GM23338 (cell line): ENCODE measurements around the gene GATAD2A. TPM values are rescaled to one million over a fixed set of nuclear protein-coding genes. Genes with fewer than 3 reads are reported as not detected.

Experiments used
- ATAC-seq: fragments of 200-7000 bp; cut with Tn5 transposase; 3 replicates; pipeline ENCODE4 v1.9.1; 2020
- DNase-seq: peaks from one replicate; pipeline ENCODE4 v3.0.0-alpha.2; 2015; ENCODE audit warnings: low spot score
- H2AFZ ChIP-seq: fragments of 200-600 bp; sonication (generic); 2 replicates; pipeline ENCODE4 v1.8.0; 2016; ENCODE audit warnings: antibody characterized with exemption, mild to moderate bottlenecking, moderate library complexity
- H3F3A ChIP-seq: fragments of 200-600 bp; sonication (generic); replicated peaks from 2 replicates; pipeline ENCODE4 v1.8.0; 2017; ENCODE audit warnings: antibody characterized with exemption, mixed run types, low read depth
- H3K27ac ChIP-seq: fragments of 200-600 bp; sonication (generic); 2 replicates; pipeline ENCODE4 v1.6.1; 2016; ENCODE audit warnings: low read depth
- H3K27me3 ChIP-seq: fragments of 200-600 bp; sonication (generic); 2 replicates; pipeline ENCODE4 v1.8.0; 2016; ENCODE audit warnings: mild to moderate bottlenecking, mixed run types, moderate library complexity; ENCODE audit not compliant: insufficient read depth
- H3K36me3 ChIP-seq: fragments of 200-600 bp; sonication (generic); 2 replicates; pipeline ENCODE4 v1.8.0; 2016; ENCODE audit warnings: mild to moderate bottlenecking; ENCODE audit not compliant: insufficient read depth
- H3K4me1 ChIP-seq: fragments of 200-600 bp; sonication (generic); 2 replicates; pipeline ENCODE4 v1.8.0; 2016; ENCODE audit warnings: mild to moderate bottlenecking, moderate library complexity; ENCODE audit not compliant: insufficient read depth
- H3K4me2 ChIP-seq: fragments of 200-600 bp; sonication (generic); 2 replicates; pipeline ENCODE4 v1.7.1; 2017; ENCODE audit warnings: mixed run types
- H3K4me3 ChIP-seq: fragments of 200-600 bp; sonication (generic); 2 replicates; pipeline ENCODE4 v1.6.1; 2016; ENCODE audit warnings: mixed run types
- H3K79me2 ChIP-seq: fragments of 200-600 bp; sonication (generic); replicated peaks from 2 replicates; pipeline ENCODE4 v1.8.0; 2017; ENCODE audit warnings: mild to moderate bottlenecking; ENCODE audit not compliant: insufficient read depth
- H3K9me2 ChIP-seq: fragments of 200-600 bp; sonication (generic); 2 replicates; pipeline ENCODE4 v1.8.0; 2017; ENCODE audit not compliant: insufficient read depth
- H4K20me1 ChIP-seq: fragments of 200-600 bp; sonication (generic); replicated peaks from 2 replicates; pipeline ENCODE4 v1.8.0; 2017; ENCODE audit warnings: mild to moderate bottlenecking; ENCODE audit not compliant: insufficient read depth
- H3K27ac Mint-ChIP-seq: 2 replicates; pipeline ENCODE4 v1.8.0; 2020; ENCODE audit warnings: inconsistent platforms, mild to moderate bottlenecking, moderate library complexity, mixed read lengths
- H3K27me3 Mint-ChIP-seq: 3 replicates; pipeline ENCODE4 v1.8.0; 2022; ENCODE audit warnings: low read depth, mild to moderate bottlenecking, moderate library complexity, mixed read lengths, inconsistent platforms; ENCODE audit not compliant: insufficient read depth, poor library complexity
- H3K36me3 Mint-ChIP-seq: 3 replicates; pipeline ENCODE4 v1.8.0; 2021; ENCODE audit warnings: low read depth, mild to moderate bottlenecking, inconsistent platforms, moderate library complexity, mixed read lengths
- H3K4me1 Mint-ChIP-seq: 3 replicates; pipeline ENCODE4 v1.8.0; 2020; ENCODE audit warnings: mild to moderate bottlenecking, inconsistent platforms, mixed read lengths
- H3K4me3 Mint-ChIP-seq: 3 replicates; pipeline ENCODE4 v1.8.0; 2021; ENCODE audit warnings: moderate library complexity, mild to moderate bottlenecking, inconsistent platforms, mixed read lengths
- H3K9me3 Mint-ChIP-seq: 3 replicates; pipeline ENCODE4 v1.8.0; 2020; ENCODE audit warnings: moderate library complexity, mild to moderate bottlenecking, inconsistent platforms, mixed read lengths
- CTCF ChIP-seq, 2 experiments: fragments of 200-600 bp in 1 of 2; sonication (generic) in 1 of 2; conservative IDR thresholded peaks; 2 replicates each; pipeline versions ENCODE4 v1.5.1 to v1.6.1; 2016 to 2017; ENCODE audit warnings: antibody characterized with exemption in 2 of 2, low read depth in 2 of 2, mild to moderate bottlenecking in 2 of 2, moderate library complexity in 1 of 2
- EZH2 ChIP-seq: fragments of 200-600 bp; sonication (generic); IDR thresholded peaks from one replicate; pipeline ENCODE4 v1.8.0; 2017; ENCODE audit warnings: antibody characterized with exemption, mild to moderate bottlenecking, low read depth; ENCODE audit not compliant: unreplicated experiment
- JUNB ChIP-seq: IDR thresholded peaks from one replicate; pipeline ENCODE4 v1.6.1; 2016; ENCODE audit warnings: antibody characterized with exemption; ENCODE audit not compliant: unreplicated experiment
- NANOG ChIP-seq: IDR thresholded peaks from 2 replicates; pipeline ENCODE4 v1.6.1; 2016; ENCODE audit warnings: antibody characterized with exemption, borderline replicate concordance
- POLR2AphosphoS5 ChIP-seq: IDR thresholded peaks from 2 replicates; pipeline ENCODE4 v1.6.1; 2016; ENCODE audit warnings: antibody characterized with exemption, low read depth
- STAT1 ChIP-seq: IDR thresholded peaks from one replicate; pipeline ENCODE4 v1.6.1; 2016; ENCODE audit warnings: antibody characterized with exemption; ENCODE audit not compliant: unreplicated experiment
- ZNF114 ChIP-seq: fragments of 250-450 bp; sonication (Bioruptor Pico); IDR thresholded peaks from 2 replicates; pipeline ENCODE4 v1.5.0; 2020; ENCODE audit warnings: mild to moderate bottlenecking, moderate library complexity
- ZNF462 ChIP-seq: fragments of 250-450 bp; sonication (Bioruptor Pico); IDR thresholded peaks from 2 replicates; pipeline ENCODE4 v1.5.0; 2020; ENCODE audit warnings: mild to moderate bottlenecking, moderate library complexity
- polyA plus RNA-seq: library from polyadenylated mRNA; unstranded; fragments of >200 nt; fragmentation: Nextera tagmentation; extraction: Ambion mirVana; gene quantifications from 2 replicates; pipeline ENCODE4 v1.2.1, GENCODE V29; 2016
- total RNA-seq: library from RNA; depleted of rRNA; stranded (reverse); fragments of >200 nt; shearing (Covaris generic); gene quantifications from 2 replicates; pipeline ENCODE4 v1.2.3, GENCODE V29; 2014
- TF ChIP-seq, protein P1 (sequence below): IDR thresholded peaks from one replicate; pipeline ENCODE4 v1.6.1; 2018; ENCODE audit warnings: antibody characterized with exemption; ENCODE audit not compliant: unreplicated experiment
- TF ChIP-seq, protein P2 (sequence below): IDR thresholded peaks from 2 replicates; pipeline ENCODE4 v1.6.1; 2016; ENCODE audit warnings: antibody characterized with exemption

GATAD2A gene
- total and polyA plus RNA-seq, 2 experiments from 2014 or later = 40.0 to 151 TPM

GRCh38 chr19:19436137-19436691 lies 30.7 kb downstream of the GATAD2A start (continued):
- TF ChIP-seq ZNF462 (CRISPR knock-in tag) = no peak
- no peak for TF ChIP-seq POLR2AphosphoS5
- no peak for TF ChIP-seq EZH2
- TF ChIP-seq CTCF (conservative IDR thresholded peaks at IDR 0.05; ENCODE audit: low read depth in 2 of 2) = no peak

GRCh38 chr19:19438366-19439175 lies 33.1 kb downstream of the GATAD2A start:
- no peak; the same call in 2 of the 3 replicates for ATAC-seq
- Histone ChIP-seq H3K36me3 (no peaks in the 10 kb centered on the region), H3K4me2 (no peak overlapping the region), H3K4me1 (peaks cover 6% of the 10 kb centered on the region; the same call in 1 of the 2 replicates), H2AFZ (no peak overlapping the region), H3K27ac (no peak overlapping the region), H4K20me1 (peaks cover 89% of the 10 kb centered on the region), H3F3A (peaks cover 6% of the 10 kb centered on the region; the same call in 1 of the 2 replicates), H3K79me2 (peaks cover 100% of the 10 kb centered on the region), H3K4me3 (no peak overlapping the region), H3K27me3 (no peaks in the 10 kb centered on the region), H3K9me2 (no peaks in the 10 kb centered on the region)
- H3K4me1 Mint-ChIP-seq = peaks cover 12% of the 10 kb centered on the region
- peaks cover 11% of the 10 kb centered on the region for H3K27me3 Mint-ChIP-seq
- H3K9me3 Mint-ChIP-seq = no peaks in the 10 kb centered on the region; the same call in 2 of the 3 replicates
- peak overlapping the region; percentile 65; the same call in 1 of the 2 replicates for H3K27ac Mint-ChIP-seq
- peaks cover 10% of the 10 kb centered on the region; the same call in 2 of the 3 replicates for H3K36me3 Mint-ChIP-seq
- H3K4me3 Mint-ChIP-seq = no peak overlapping the region
- no peak for DNase-seq
- TF ChIP-seq, protein P1, sequence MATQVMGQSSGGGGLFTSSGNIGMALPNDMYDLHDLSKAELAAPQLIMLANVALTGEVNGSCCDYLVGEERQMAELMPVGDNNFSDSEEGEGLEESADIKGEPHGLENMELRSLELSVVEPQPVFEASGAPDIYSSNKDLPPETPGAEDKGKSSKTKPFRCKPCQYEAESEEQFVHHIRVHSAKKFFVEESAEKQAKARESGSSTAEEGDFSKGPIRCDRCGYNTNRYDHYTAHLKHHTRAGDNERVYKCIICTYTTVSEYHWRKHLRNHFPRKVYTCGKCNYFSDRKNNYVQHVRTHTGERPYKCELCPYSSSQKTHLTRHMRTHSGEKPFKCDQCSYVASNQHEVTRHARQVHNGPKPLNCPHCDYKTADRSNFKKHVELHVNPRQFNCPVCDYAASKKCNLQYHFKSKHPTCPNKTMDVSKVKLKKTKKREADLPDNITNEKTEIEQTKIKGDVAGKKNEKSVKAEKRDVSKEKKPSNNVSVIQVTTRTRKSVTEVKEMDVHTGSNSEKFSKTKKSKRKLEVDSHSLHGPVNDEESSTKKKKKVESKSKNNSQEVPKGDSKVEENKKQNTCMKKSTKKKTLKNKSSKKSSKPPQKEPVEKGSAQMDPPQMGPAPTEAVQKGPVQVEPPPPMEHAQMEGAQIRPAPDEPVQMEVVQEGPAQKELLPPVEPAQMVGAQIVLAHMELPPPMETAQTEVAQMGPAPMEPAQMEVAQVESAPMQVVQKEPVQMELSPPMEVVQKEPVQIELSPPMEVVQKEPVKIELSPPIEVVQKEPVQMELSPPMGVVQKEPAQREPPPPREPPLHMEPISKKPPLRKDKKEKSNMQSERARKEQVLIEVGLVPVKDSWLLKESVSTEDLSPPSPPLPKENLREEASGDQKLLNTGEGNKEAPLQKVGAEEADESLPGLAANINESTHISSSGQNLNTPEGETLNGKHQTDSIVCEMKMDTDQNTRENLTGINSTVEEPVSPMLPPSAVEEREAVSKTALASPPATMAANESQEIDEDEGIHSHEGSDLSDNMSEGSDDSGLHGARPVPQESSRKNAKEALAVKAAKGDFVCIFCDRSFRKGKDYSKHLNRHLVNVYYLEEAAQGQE = no peak
- TF ChIP-seq STAT1 (no peak), JUNB (no peak), EZH2 (no peak), ZNF114 (CRISPR knock-in tag) (no peak), NANOG (no peak)
- TF ChIP-seq, protein P2, sequence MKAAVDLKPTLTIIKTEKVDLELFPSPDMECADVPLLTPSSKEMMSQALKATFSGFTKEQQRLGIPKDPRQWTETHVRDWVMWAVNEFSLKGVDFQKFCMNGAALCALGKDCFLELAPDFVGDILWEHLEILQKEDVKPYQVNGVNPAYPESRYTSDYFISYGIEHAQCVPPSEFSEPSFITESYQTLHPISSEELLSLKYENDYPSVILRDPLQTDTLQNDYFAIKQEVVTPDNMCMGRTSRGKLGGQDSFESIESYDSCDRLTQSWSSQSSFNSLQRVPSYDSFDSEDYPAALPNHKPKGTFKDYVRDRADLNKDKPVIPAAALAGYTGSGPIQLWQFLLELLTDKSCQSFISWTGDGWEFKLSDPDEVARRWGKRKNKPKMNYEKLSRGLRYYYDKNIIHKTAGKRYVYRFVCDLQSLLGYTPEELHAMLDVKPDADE = no peak
